Endothelial cell of umbilical vein (primary cell): ENCODE results near the gene LPIN1. TPM values are rescaled to one million over a fixed set of nuclear protein-coding genes. Genes with fewer than 3 reads are reported as not detected.

ENCODE experiments used
- BruUV-seq: library from RNA; stranded (reverse); fragments of 400-500 nt; replicated peaks from 2 replicates; lab custom pipeline; 2021; lab: Mats Ljungman, UMichigan
- CTCF ChIA-PET: fragments of 300-600, 350-600 bp; sonication (Branson Sonifier 250); formaldehyde crosslinking; loops from one replicate; lab custom pipeline; 2021; ENCODE audit warnings: antibody characterized with exemption, inconsistent platforms; lab: Charles Lee
- POLR2A ChIA-PET: fragments of 300-600, 350-600 bp; sonication (Branson Sonifier 250); formaldehyde crosslinking; loops from one replicate; lab custom pipeline; 2021; ENCODE audit warnings: antibody characterized with exemption, inconsistent platforms; lab: Charles Lee
- DNase-seq: peaks from one replicate; pipeline ENCODE4 v3.0.0-alpha.2; 2011; ENCODE audit warnings: low read depth, low spot score
- FAIRE-seq: peaks from 2 replicates; lab custom pipeline; 2011; peaks lifted over from hg19 to GRCh38; lab: Jason Lieb, UNC
- H2AFZ ChIP-seq: 2 replicates; pipeline ENCODE4 v1.6.0; 2012; ENCODE audit warnings: low read depth, low read length, control low read depth, inconsistent platforms
- H3K27ac ChIP-seq: 2 replicates; pipeline ENCODE4 v1.5.1; 2011; ENCODE audit warnings: low read depth, mild to moderate bottlenecking, control low read depth, low read length, moderate library complexity; ENCODE audit not compliant: insufficient read depth
- H3K27me3 ChIP-seq, 2 experiments: 2 replicates each; pipeline versions ENCODE4 v1.6.0 to v1.6.1; 2011; ENCODE audit warnings: low read length in 2 of 2, mixed read lengths in 1 of 2; ENCODE audit not compliant: control insufficient read depth in 2 of 2, insufficient read depth in 2 of 2
- H3K36me3 ChIP-seq, 2 experiments: 2 replicates in 1 of 2; 3 replicates in 1 of 2; pipeline ENCODE4 v1.5.1; 2011; ENCODE audit warnings: low read length in 2 of 2, mild to moderate bottlenecking in 1 of 2, moderate library complexity in 1 of 2; ENCODE audit not compliant: control insufficient read depth in 2 of 2, insufficient read depth in 2 of 2; ENCODE audit errors: extremely low read depth in 1 of 2
- H3K4me1 ChIP-seq: 3 replicates; pipeline ENCODE4 v1.5.1; 2011; ENCODE audit warnings: mild to moderate bottlenecking, low read length; ENCODE audit not compliant: control insufficient read depth, insufficient read depth; ENCODE audit errors: extremely low read depth
- H3K4me2 ChIP-seq: 2 replicates; pipeline ENCODE4 v1.6.1; 2011; ENCODE audit warnings: low read length, control low read depth, mixed read lengths; ENCODE audit not compliant: insufficient read depth
- H3K4me3 ChIP-seq, 3 experiments: fragments of 200-600 bp in 1 of 3; sonication (generic), shearing (Covaris generic) in 1 of 3; replicated peaks in 1 of 3; 2 replicates each; pipeline ENCODE4 v1.5.1; 2011 to 2016; ENCODE audit warnings: control low read depth in 3 of 3, low read length in 3 of 3, mild to moderate bottlenecking in 2 of 3, inconsistent platforms in 1 of 3, low read depth in 1 of 3, moderate library complexity in 1 of 3; ENCODE audit not compliant: insufficient read depth in 1 of 3
- H3K79me2 ChIP-seq: 2 replicates; pipeline ENCODE4 v1.6.0; 2012; ENCODE audit warnings: low read length, inconsistent platforms; ENCODE audit not compliant: control insufficient read depth, insufficient read depth
- H3K9ac ChIP-seq: replicated peaks from 2 replicates; pipeline ENCODE3; 2011; ENCODE audit warnings: low read length, control low read depth; ENCODE audit not compliant: insufficient read depth; ENCODE audit errors: extremely low read depth
- H3K9me1 ChIP-seq: replicated peaks from 3 replicates; pipeline ENCODE4 v1.6.0; 2011; ENCODE audit warnings: mild to moderate bottlenecking, low read length; ENCODE audit not compliant: control insufficient read depth, insufficient read depth; ENCODE audit errors: extremely low read depth
- H3K9me3 ChIP-seq: replicated peaks from 2 replicates; pipeline ENCODE4 v1.5.1; 2012; ENCODE audit warnings: low read length, inconsistent platforms; ENCODE audit not compliant: control insufficient read depth, insufficient read depth
- H4K20me1 ChIP-seq: replicated peaks from 2 replicates; pipeline ENCODE3; 2011; ENCODE audit warnings: mild to moderate bottlenecking, low read length; ENCODE audit not compliant: control insufficient read depth, insufficient read depth; ENCODE audit errors: extremely low read depth
- EZH2 ChIP-seq: IDR thresholded peaks from 2 replicates; pipeline ENCODE4 v1.6.1; 2012; ENCODE audit warnings: borderline replicate concordance, low read depth, mild to moderate bottlenecking, moderate library complexity, low read length, inconsistent platforms; ENCODE audit not compliant: severe bottlenecking
- GATA2 ChIP-seq: IDR thresholded peaks from 2 replicates; pipeline ENCODE4 v1.7.0; 2011; ENCODE audit warnings: low read depth, mild to moderate bottlenecking, moderate library complexity, mixed read lengths, low read length; ENCODE audit not compliant: insufficient read length, insufficient read depth
- JUN ChIP-seq: IDR thresholded peaks from 2 replicates; pipeline ENCODE4 v1.6.1; 2011; ENCODE audit warnings: borderline replicate concordance, low read depth; ENCODE audit not compliant: insufficient read length, insufficient read depth
- MYC ChIP-seq: IDR thresholded peaks from one replicate; pipeline ENCODE4 v1.6.1; 2011; ENCODE audit warnings: mild to moderate bottlenecking, low read depth, low read length
- dilution Hi-C: fragments of 300-500 bp; cut with MboI; formaldehyde crosslinking; loops from one replicate; pipeline ENCODE4 v1.15.0; 2019; ENCODE audit warnings: low sequenced_read_pairs; ENCODE audit not compliant: extremely low pct_ligation_motif_present
- intact Hi-C: fragments of 100-400 bp; cut with micrococcal nuclease; formaldehyde crosslinking; loops from one replicate; pipeline ENCODE4 v1.10.0; 2022
- polyA plus RNA-seq, 4 experiments: library from polyadenylated mRNA; depleted of rRNA in 3 of 4; stranded (reverse) in 3 of 4; unstranded in 1 of 4; fragments of >200 nt; gene quantifications; 2 replicates each; pipeline versions ENCODE4 v1.2.1 to v1.2.3, GENCODE V29; 2011 to 2012; ENCODE audit warnings: missing spikeins in 1 of 4
- total RNA-seq: library from RNA; stranded (reverse); gene quantifications from 2 replicates; pipeline ENCODE4 v1.2.3, GENCODE V29; 2021
- TF ChIP-seq, protein P1 (sequence below): IDR thresholded peaks from 2 replicates; pipeline ENCODE4 v1.6.1; 2011; ENCODE audit not compliant: insufficient read depth, insufficient read length
- TF ChIP-seq, protein P2 (sequence below), 2 donors: IDR thresholded peaks; 1 replicate in 1 of 2; 2 replicates in 1 of 2; pipeline ENCODE4 v1.5.1; 2011; ENCODE audit warnings: low read length in 2 of 2, mild to moderate bottlenecking in 2 of 2, moderate library complexity in 2 of 2, control low read depth in 1 of 2, inconsistent platforms in 1 of 2, low read depth in 1 of 2; ENCODE audit not compliant: insufficient read depth in 1 of 2; ENCODE audit errors: extremely low read depth in 1 of 2

The LPIN1 gene
- total and polyA plus RNA-seq, 2 donors (not counting 3 experiments of a cell fraction or from before 2014, with no cell fraction given), result 26.6 to 80.4 TPM

DNA sequence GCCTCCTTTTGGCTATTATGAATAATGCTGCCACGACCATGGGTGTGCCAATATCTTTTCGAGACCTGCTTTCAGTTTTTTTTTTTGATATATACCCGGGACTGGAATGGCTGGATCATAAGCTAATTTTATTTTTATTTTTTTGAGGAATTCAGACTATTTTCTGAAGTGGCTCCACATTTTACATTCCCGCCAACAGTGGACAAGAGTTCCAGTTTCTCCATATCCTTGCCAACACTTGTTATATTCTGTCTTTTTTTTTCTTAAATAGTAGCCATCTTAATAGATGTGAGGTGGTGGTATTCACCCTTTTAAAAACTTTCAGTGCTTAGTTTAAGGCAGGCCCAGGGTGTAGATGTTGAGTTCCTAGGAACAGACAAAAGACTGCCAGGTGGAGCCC, 11.8 kb downstream of the LPIN1 start:
- no peak overlapping the region for H3K4me3 ChIP-seq
- intact Hi-C loops (no loop called here), dilution Hi-C loops (no loop called here)
- BruUV-seq, result no TSS peak
- no peak overlapping the region for H2AFZ ChIP-seq
- peaks cover 0 to 2% of the 10 kb centered on the region in 2 experiments for H3K36me3 ChIP-seq
- no peak for TF ChIP-seq EZH2
- no peak for TF ChIP-seq JUN
- no peak for TF ChIP-seq GATA2
- no peak for TF ChIP-seq MYC
- TF ChIP-seq, protein P1, sequence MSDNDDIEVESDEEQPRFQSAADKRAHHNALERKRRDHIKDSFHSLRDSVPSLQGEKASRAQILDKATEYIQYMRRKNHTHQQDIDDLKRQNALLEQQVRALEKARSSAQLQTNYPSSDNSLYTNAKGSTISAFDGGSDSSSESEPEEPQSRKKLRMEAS, result no peak
- TF ChIP-seq, protein P2, sequence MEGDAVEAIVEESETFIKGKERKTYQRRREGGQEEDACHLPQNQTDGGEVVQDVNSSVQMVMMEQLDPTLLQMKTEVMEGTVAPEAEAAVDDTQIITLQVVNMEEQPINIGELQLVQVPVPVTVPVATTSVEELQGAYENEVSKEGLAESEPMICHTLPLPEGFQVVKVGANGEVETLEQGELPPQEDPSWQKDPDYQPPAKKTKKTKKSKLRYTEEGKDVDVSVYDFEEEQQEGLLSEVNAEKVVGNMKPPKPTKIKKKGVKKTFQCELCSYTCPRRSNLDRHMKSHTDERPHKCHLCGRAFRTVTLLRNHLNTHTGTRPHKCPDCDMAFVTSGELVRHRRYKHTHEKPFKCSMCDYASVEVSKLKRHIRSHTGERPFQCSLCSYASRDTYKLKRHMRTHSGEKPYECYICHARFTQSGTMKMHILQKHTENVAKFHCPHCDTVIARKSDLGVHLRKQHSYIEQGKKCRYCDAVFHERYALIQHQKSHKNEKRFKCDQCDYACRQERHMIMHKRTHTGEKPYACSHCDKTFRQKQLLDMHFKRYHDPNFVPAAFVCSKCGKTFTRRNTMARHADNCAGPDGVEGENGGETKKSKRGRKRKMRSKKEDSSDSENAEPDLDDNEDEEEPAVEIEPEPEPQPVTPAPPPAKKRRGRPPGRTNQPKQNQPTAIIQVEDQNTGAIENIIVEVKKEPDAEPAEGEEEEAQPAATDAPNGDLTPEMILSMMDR (IDR thresholded peaks at IDR 0.05; ENCODE audit: extremely low read depth in 1 of 2, insufficient read depth in 1 of 2, low read depth in 1 of 2, low read length in 2 of 2), result no peak
- no peaks in the 10 kb centered on the region for H4K20me1 ChIP-seq
- peaks cover 75% of the 10 kb centered on the region for H3K79me2 ChIP-seq
- H3K9me3 ChIP-seq, result no peaks in the 10 kb centered on the region
- H3K4me2 ChIP-seq, result no peak overlapping the region
- peaks cover 26% of the 10 kb centered on the region for H3K4me1 ChIP-seq
- no peak overlapping the region for H3K9ac ChIP-seq
- CTCF ChIA-PET, result interaction anchor here (0.8 to 3.0 kb wide), 5 partner anchors 17 to 70 kb away, joined by 3 to 16 read pairs (median 3); no protein-coding TSS in a partner anchor
- DNase-seq (no peak), FAIRE-seq (no peak)
- H3K9me1 ChIP-seq, result no peaks in the 10 kb centered on the region
- POLR2A ChIA-PET, result no interaction called here
- no peak overlapping the region for H3K27ac ChIP-seq
- no peaks in the 10 kb centered on the region for H3K27me3 ChIP-seq
